Activated CD8-positive, alpha-beta T cell treated with anti-CD3 and anti-CD28 coated beads for 36 hours (primary cell): Measurements from ENCODE around the gene JPT1. TPM values are rescaled to one million over a fixed set of nuclear protein-coding genes. Genes with fewer than 3 reads are reported as not detected.

Source experiments
- ATAC-seq: fragments of 200-7000 bp; cut with Tn5 transposase; one replicate; pipeline ENCODE4 v1.10.0; 2021; ENCODE audit warnings: mild to moderate bottlenecking, moderate library complexity
- CTCF ChIA-PET: fragments of 350-600 bp; sonication (Branson Sonifier 250); formaldehyde crosslinking; loops from one replicate; lab custom pipeline; 2021; ENCODE audit warnings: antibody characterized with exemption; lab: Charles Lee
- POLR2A ChIA-PET: fragments of 350-600 bp; sonication (Branson Sonifier 250); formaldehyde crosslinking; loops from one replicate; lab custom pipeline; 2021; ENCODE audit warnings: antibody characterized with exemption; lab: Charles Lee
- DNase-seq: peaks from one replicate; pipeline ENCODE4 v3.0.0-alpha.2; 2020
- H3K27ac Mint-ChIP-seq: one replicate; pipeline ENCODE4 v1.8.0; 2021; ENCODE audit warnings: mild to moderate bottlenecking, mixed read lengths
- H3K27me3 Mint-ChIP-seq: one replicate; pipeline ENCODE4 v1.8.0; 2021; ENCODE audit warnings: mixed read lengths
- H3K36me3 Mint-ChIP-seq: one replicate; pipeline ENCODE4 v1.8.0; 2021; ENCODE audit warnings: low read depth, mixed read lengths
- H3K4me1 Mint-ChIP-seq: one replicate; pipeline ENCODE4 v1.8.0; 2021; ENCODE audit warnings: low read depth, mixed read lengths
- H3K4me3 Mint-ChIP-seq: one replicate; pipeline ENCODE4 v1.8.0; 2021; ENCODE audit warnings: mild to moderate bottlenecking, moderate library complexity, mixed read lengths
- H3K9me3 Mint-ChIP-seq: one replicate; pipeline ENCODE4 v1.8.0; 2021; ENCODE audit warnings: mixed read lengths
- CTCF ChIP-seq: fragments of 200-600 bp; IDR thresholded peaks from one replicate; pipeline ENCODE4 v1.8.0; 2022; ENCODE audit warnings: antibody characterized with exemption, mild to moderate bottlenecking
- intact Hi-C: fragments of 100-400 bp; cut with micrococcal nuclease; formaldehyde crosslinking; loops from one replicate; pipeline ENCODE4 v1.10.0; 2022
- total RNA-seq, 2 experiments: library from RNA; stranded (reverse); gene quantifications; one replicate each; pipeline ENCODE4 v1.2.3, GENCODE V29; 2021

JPT1 gene
- total RNA-seq, 2 experiments from 2014 or later, result 203 to 208 TPM

GRCh38 chr17:75097865-75098264 is 56.4 kb downstream of the JPT1 start:
- Mint-ChIP-seq H3K4me1 (no peaks in the 10 kb centered on the region), H3K9me3 (no peaks in the 10 kb centered on the region), H3K4me3 (no peak overlapping the region), H3K27me3 (no peaks in the 10 kb centered on the region), H3K27ac (no peak overlapping the region), H3K36me3 (no peaks in the 10 kb centered on the region)
- intact Hi-C loops, result no loop called here
- ChIA-PET POLR2A (interaction anchor here (0.9 kb wide), 1 partner anchor 9 kb away, joined by 3 read pairs; no protein-coding TSS in a partner anchor), CTCF (interaction anchor here (0.7 to 1.8 kb wide), 3 partner anchors 9 to 16 kb away, joined by 3 to 6 read pairs (median 3); no protein-coding TSS in a partner anchor)
- no peak for DNase-seq
- no peak for ATAC-seq
- no peak for TF ChIP-seq CTCF

- no peak for TF ChIP-seq CTCF
- Mint-ChIP-seq H3K4me3 (no peak overlapping the region), H3K9me3 (no peaks in the 10 kb centered on the region), H3K27me3 (no peaks in the 10 kb centered on the region), H3K36me3 (no peaks in the 10 kb centered on the region), H3K4me1 (no peaks in the 10 kb centered on the region), H3K27ac (no peak overlapping the region)
- DNase-seq, result no peak
- ChIA-PET CTCF (interaction anchor here (1.5 to 4.6 kb wide), 2 partner anchors 8 to 10 kb away, joined by 5 to 14 read pairs; no protein-coding TSS in a partner anchor), POLR2A (no interaction called here)
- ATAC-seq, result no peak
- intact Hi-C loops, result no loop called here
Measured at GRCh38 chr17:75096082-75096625, 58.2 kb downstream of the JPT1 start.

GRCh38 chr17:75094871-75095399 is 59.4 kb downstream of the JPT1 start:
- H3K9me3 Mint-ChIP-seq, result no peaks in the 10 kb centered on the region
- no peak overlapping the region for H3K4me3 Mint-ChIP-seq
- ChIA-PET POLR2A (no interaction called here), CTCF (interaction anchor here (4.6 kb wide), 1 partner anchor 11 kb away, joined by 14 read pairs; no protein-coding TSS in a partner anchor)
- H3K27me3 Mint-ChIP-seq, result no peaks in the 10 kb centered on the region
- no peaks in the 10 kb centered on the region for H3K4me1 Mint-ChIP-seq
- DNase-seq, result no peak
- H3K36me3 Mint-ChIP-seq, result no peaks in the 10 kb centered on the region
- ATAC-seq, result no peak
- H3K27ac Mint-ChIP-seq, result no peak overlapping the region
- TF ChIP-seq CTCF, result no peak
- intact Hi-C loops, result no loop called here

GRCh38 chr17:75093548-75094158 is 60.7 kb downstream of the JPT1 start:
- Mint-ChIP-seq H3K9me3 (no peaks in the 10 kb centered on the region), H3K4me1 (peaks cover 9% of the 10 kb centered on the region), H3K4me3 (no peak overlapping the region), H3K27me3 (no peaks in the 10 kb centered on the region), H3K36me3 (no peaks in the 10 kb centered on the region), H3K27ac (no peak overlapping the region)
- DNase-seq, result no peak
- no peak for ATAC-seq
- no peak for TF ChIP-seq CTCF
- CTCF ChIA-PET, result interaction anchor here (4.6 kb wide), 1 partner anchor 13 kb away, joined by 14 read pairs; no protein-coding TSS in a partner anchor
- intact Hi-C loops, result no loop called here
- POLR2A ChIA-PET, result no interaction called here

GRCh38 chr17:75091855-75092327 is 62.4 kb downstream of the JPT1 start:
- no peak for TF ChIP-seq CTCF
- POLR2A ChIA-PET, result interaction anchor here (1.1 kb wide), 1 partner anchor 79 kb away, joined by 3 read pairs; the partner anchor contains the start of gene MRPL58
- no peak for DNase-seq
- Mint-ChIP-seq H3K9me3 (no peaks in the 10 kb centered on the region), H3K36me3 (no peaks in the 10 kb centered on the region), H3K4me1 (peaks cover 12% of the 10 kb centered on the region), H3K27ac (no peak overlapping the region), H3K27me3 (no peaks in the 10 kb centered on the region), H3K4me3 (no peak overlapping the region)
- intact Hi-C loops, result no loop called here
- ATAC-seq, result no peak
- CTCF ChIA-PET, result interaction anchor here (0.6 to 1.5 kb wide), 6 partner anchors 9 to 130 kb away, joined by 3 to 5 read pairs (median 3); no protein-coding TSS in a partner anchor
